Subcutaneous abdominal adipose tissue (tissue), 5 donors: ENCODE results near the gene LTBP2.

Experiments used
- H3K27ac ChIP-seq: one replicate; pipeline ENCODE4 v1.7.0; 2013; ENCODE audit warnings: low read depth, mild to moderate bottlenecking, inconsistent platforms, low read length, moderate library complexity
- H3K27me3 ChIP-seq, 5 donors: one replicate each; pipeline ENCODE4 v1.7.0; 2013; ENCODE audit warnings: low read length in 5 of 5, inconsistent platforms in 1 of 5; ENCODE audit not compliant: control insufficient read depth in 5 of 5, insufficient read depth in 4 of 5
- H3K36me3 ChIP-seq, 5 donors: one replicate each; pipeline ENCODE4 v1.7.0; 2013; ENCODE audit warnings: low read length in 5 of 5; ENCODE audit not compliant: control insufficient read depth in 5 of 5, insufficient read depth in 5 of 5
- H3K4me1 ChIP-seq, 5 donors: one replicate each; pipeline ENCODE4 v1.7.0; 2013; ENCODE audit warnings: low read length in 5 of 5, mild to moderate bottlenecking in 3 of 5, moderate library complexity in 1 of 5; ENCODE audit not compliant: control insufficient read depth in 5 of 5, insufficient read depth in 5 of 5
- H3K4me3 ChIP-seq, 5 donors: one replicate each; pipeline ENCODE4 v1.7.0; 2013; ENCODE audit warnings: low read length in 5 of 5, low read depth in 1 of 5
- H3K9ac ChIP-seq, 5 donors: one replicate each; pipeline ENCODE4 v1.7.0; 2013; ENCODE audit warnings: low read length in 5 of 5, mild to moderate bottlenecking in 4 of 5, moderate library complexity in 3 of 5
- H3K9me3 ChIP-seq, 5 donors: one replicate each; pipeline ENCODE4 v1.7.0; 2013; ENCODE audit warnings: low read length in 5 of 5; ENCODE audit not compliant: control insufficient read depth in 5 of 5
- donor health status: healthy.
- donor health status: healthy.
- donor health status: healthy.
- donor health status: healthy.
- donor health status: healthy.

The LTBP2 gene

GRCh38 chr14:74507085-74507484, 105.0 kb downstream of the LTBP2 start:
- Histone ChIP-seq H3K36me3 (peaks cover 0 to 67% (median 30%) of the 10 kb centered on the region in 5 donors), H3K4me1 (peaks cover 0 to 6% (median 0%) of the 10 kb centered on the region in 5 donors), H3K9me3 (no peaks in the 10 kb centered on the region), H3K9ac (no peak overlapping the region), H3K27me3 (peaks cover 0 to 14% (median 0%) of the 10 kb centered on the region in 5 donors), H3K4me3 (no peak overlapping the region), H3K27ac (no peak overlapping the region)

GRCh38 chr14:74506411-74506851, 105.6 kb downstream of the LTBP2 start:
- Histone ChIP-seq H3K27ac (no peak overlapping the region), H3K4me1 (no peaks in the 10 kb centered on the region), H3K36me3 (peaks cover 0 to 73% (median 32%) of the 10 kb centered on the region in 5 donors), H3K9ac (no peak overlapping the region), H3K9me3 (no peaks in the 10 kb centered on the region), H3K27me3 (peaks cover 0 to 14% (median 0%) of the 10 kb centered on the region in 5 donors), H3K4me3 (no peak overlapping the region)

GRCh38 chr14:74505831-74506230, 106.2 kb downstream of the LTBP2 start:
- H3K9me3 ChIP-seq: no peaks in the 10 kb centered on the region
- peaks cover 0 to 4% (median 0%) of the 10 kb centered on the region in 5 donors for H3K4me1 ChIP-seq
- no peak overlapping the region for H3K9ac ChIP-seq
- no peak overlapping the region for H3K27ac ChIP-seq
- peaks cover 0 to 79% (median 32%) of the 10 kb centered on the region in 5 donors for H3K36me3 ChIP-seq
- peaks cover 0 to 14% (median 0%) of the 10 kb centered on the region in 5 donors for H3K27me3 ChIP-seq
- no peak overlapping the region for H3K4me3 ChIP-seq

GRCh38 chr14:74504874-74505720, 106.9 kb downstream of the LTBP2 start:
- Histone ChIP-seq H3K36me3 (peaks cover 0 to 87% (median 35%) of the 10 kb centered on the region in 5 donors), H3K9ac (no peak overlapping the region), H3K4me3 (no peak overlapping the region), H3K9me3 (no peaks in the 10 kb centered on the region), H3K27me3 (peaks cover 0 to 11% (median 0%) of the 10 kb centered on the region in 5 donors), H3K4me1 (peaks cover 0 to 4% (median 0%) of the 10 kb centered on the region in 5 donors), H3K27ac (no peak overlapping the region)

- Histone ChIP-seq H3K27me3 (peaks cover 0 to 11% (median 0%) of the 10 kb centered on the region in 5 donors), H3K9ac (no peak overlapping the region), H3K4me3 (no peak overlapping the region), H3K4me1 (peaks cover 0 to 4% (median 0%) of the 10 kb centered on the region in 5 donors), H3K27ac (no peak overlapping the region), H3K9me3 (no peaks in the 10 kb centered on the region), H3K36me3 (peaks cover 0 to 82% (median 35%) of the 10 kb centered on the region in 5 donors)
Measured at GRCh38 chr14:74504412-74504811, 107.6 kb downstream of the LTBP2 start.

- Histone ChIP-seq H3K27me3 (peaks cover 0 to 7% (median 0%) of the 10 kb centered on the region in 5 donors), H3K4me1 (peaks cover 0 to 4% (median 0%) of the 10 kb centered on the region in 5 donors), H3K9ac (no peak overlapping the region), H3K27ac (no peak overlapping the region), H3K9me3 (no peaks in the 10 kb centered on the region), H3K4me3 (no peak overlapping the region), H3K36me3 (peaks cover 0 to 82% (median 35%) of the 10 kb centered on the region in 5 donors)
Measured at GRCh38 chr14:74503938-74504335, 108.1 kb downstream of the LTBP2 start.

GRCh38 chr14:74503291-74503937, 108.6 kb downstream of the LTBP2 start:
- H3K4me1 ChIP-seq: peaks cover 0 to 4% (median 0%) of the 10 kb centered on the region in 5 donors
- H3K27ac ChIP-seq: no peak overlapping the region
- no peaks in the 10 kb centered on the region for H3K9me3 ChIP-seq
- H3K9ac ChIP-seq: no peak overlapping the region
- no peak overlapping the region for H3K4me3 ChIP-seq
- H3K36me3 ChIP-seq: peaks cover 0 to 77% (median 32%) of the 10 kb centered on the region in 5 donors
- H3K27me3 ChIP-seq: peaks cover 0 to 2% (median 0%) of the 10 kb centered on the region in 5 donors

GRCh38 chr14:74502236-74503019, 109.6 kb downstream of the LTBP2 start:
- H3K4me1 ChIP-seq: peaks cover 0 to 4% (median 0%) of the 10 kb centered on the region in 5 donors
- H3K27ac ChIP-seq: no peak overlapping the region
- H3K9me3 ChIP-seq: no peaks in the 10 kb centered on the region
- no peak overlapping the region for H3K4me3 ChIP-seq
- H3K27me3 ChIP-seq: peaks cover 0 to 2% (median 0%) of the 10 kb centered on the region in 5 donors
- H3K9ac ChIP-seq: peak overlapping the region in 1 of 5 donors; percentile 9
- H3K36me3 ChIP-seq: peaks cover 0 to 69% (median 25%) of the 10 kb centered on the region in 5 donors

- peaks cover 0 to 4% (median 0%) of the 10 kb centered on the region in 5 donors for H3K4me1 ChIP-seq
- H3K27me3 ChIP-seq: peaks cover 0 to 2% (median 0%) of the 10 kb centered on the region in 5 donors
- no peak overlapping the region for H3K9ac ChIP-seq
- H3K36me3 ChIP-seq: peaks cover 0 to 62% (median 22%) of the 10 kb centered on the region in 5 donors
- H3K4me3 ChIP-seq: no peak overlapping the region
- no peaks in the 10 kb centered on the region for H3K9me3 ChIP-seq
- H3K27ac ChIP-seq: no peak overlapping the region
Measured at GRCh38 chr14:74501691-74502090, 110.3 kb downstream of the LTBP2 start.
